ENCODE results near the gene CLIP1. TPM values are rescaled to one million over a fixed set of nuclear protein-coding genes. Genes with fewer than 3 reads are reported as not detected.

Gene CLIP1
- total RNA-seq, 1 donor from 2014 or later = 50.8 TPM

DNA sequence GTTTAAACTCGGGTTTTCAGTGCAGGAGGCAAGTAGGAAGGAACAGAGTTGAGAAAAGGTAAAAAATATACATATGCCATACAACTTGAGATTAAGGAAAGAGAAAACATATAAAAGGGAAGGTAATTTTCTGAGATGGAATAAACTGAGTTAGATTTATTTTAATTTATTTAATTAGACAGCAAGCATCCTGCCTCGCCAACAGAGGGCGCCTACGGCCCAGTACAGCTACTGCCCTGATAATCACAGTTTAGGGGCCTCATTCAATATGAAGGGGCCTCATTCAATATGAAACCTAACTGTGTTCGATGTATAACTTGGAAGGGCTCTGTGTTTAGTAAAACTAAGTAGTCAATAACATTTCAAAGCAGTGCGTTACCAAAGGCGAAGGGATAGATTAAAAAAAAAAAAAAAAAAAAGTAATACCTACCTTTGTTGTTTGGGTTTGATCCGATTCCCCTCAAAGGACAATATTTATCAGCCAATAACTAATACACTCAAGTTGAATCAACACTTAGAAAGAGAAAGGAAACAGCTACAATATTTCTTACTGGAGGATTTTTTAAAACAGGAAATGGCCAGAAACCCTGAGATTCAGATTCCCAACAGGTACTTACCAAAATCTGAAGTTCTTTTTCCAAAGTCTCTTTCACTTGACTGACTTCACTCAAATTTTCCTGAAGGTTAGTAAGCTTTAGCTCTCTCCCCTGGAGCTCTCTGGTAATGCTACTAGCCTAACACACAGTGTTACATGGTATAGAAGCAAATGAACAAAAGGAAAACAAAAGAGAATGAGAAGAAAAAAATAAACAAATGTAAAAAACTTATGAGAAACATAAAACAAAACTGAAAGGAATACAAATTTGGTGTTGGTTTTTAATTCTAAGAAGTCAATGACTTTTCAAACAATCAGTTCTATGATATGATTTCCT is 86.2 kb downstream of the CLIP1 start:
- no peaks in the 10 kb centered on the region for H3K27me3 Mint-ChIP-seq (ENCODE audit: insufficient read depth, low read depth)
- DNase-seq (ENCODE audit: low spot score) = peak; percentile 52
- H3K9ac ChIP-seq = no peak overlapping the region
- no peaks in the 10 kb centered on the region for H3K27me3 ChIP-seq
- H3K4me3 ChIP-seq = no peak overlapping the region
- H3K4me1 ChIP-seq = no peaks in the 10 kb centered on the region
- H3K36me3 Mint-ChIP-seq = peaks cover 19% of the 10 kb centered on the region
- H3K4me1 Mint-ChIP-seq = no peaks in the 10 kb centered on the region
- peaks cover 8% of the 10 kb centered on the region for H3F3A ChIP-seq (ENCODE audit: low read depth)
- peak overlapping the region; percentile 46 for H3K27ac ChIP-seq
- TF ChIP-seq EZH2 (IDR thresholded peaks at IDR 0.05) (no peak), EZH2phosphoT487 (IDR thresholded peaks at IDR 0.05) (no peak)
- TF ChIP-seq, protein P1, sequence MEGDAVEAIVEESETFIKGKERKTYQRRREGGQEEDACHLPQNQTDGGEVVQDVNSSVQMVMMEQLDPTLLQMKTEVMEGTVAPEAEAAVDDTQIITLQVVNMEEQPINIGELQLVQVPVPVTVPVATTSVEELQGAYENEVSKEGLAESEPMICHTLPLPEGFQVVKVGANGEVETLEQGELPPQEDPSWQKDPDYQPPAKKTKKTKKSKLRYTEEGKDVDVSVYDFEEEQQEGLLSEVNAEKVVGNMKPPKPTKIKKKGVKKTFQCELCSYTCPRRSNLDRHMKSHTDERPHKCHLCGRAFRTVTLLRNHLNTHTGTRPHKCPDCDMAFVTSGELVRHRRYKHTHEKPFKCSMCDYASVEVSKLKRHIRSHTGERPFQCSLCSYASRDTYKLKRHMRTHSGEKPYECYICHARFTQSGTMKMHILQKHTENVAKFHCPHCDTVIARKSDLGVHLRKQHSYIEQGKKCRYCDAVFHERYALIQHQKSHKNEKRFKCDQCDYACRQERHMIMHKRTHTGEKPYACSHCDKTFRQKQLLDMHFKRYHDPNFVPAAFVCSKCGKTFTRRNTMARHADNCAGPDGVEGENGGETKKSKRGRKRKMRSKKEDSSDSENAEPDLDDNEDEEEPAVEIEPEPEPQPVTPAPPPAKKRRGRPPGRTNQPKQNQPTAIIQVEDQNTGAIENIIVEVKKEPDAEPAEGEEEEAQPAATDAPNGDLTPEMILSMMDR (IDR thresholded peaks at IDR 0.05) = peak; percentile 77
- H3K79me2 ChIP-seq (ENCODE audit: low read depth) = no peaks in the 10 kb centered on the region
- no peak overlapping the region for H3K27ac Mint-ChIP-seq
- H3K4me2 ChIP-seq = no peak overlapping the region
- no peaks in the 10 kb centered on the region for H3K9me3 Mint-ChIP-seq
- no peak overlapping the region for H3K4me3 Mint-ChIP-seq
- no peaks in the 10 kb centered on the region for H3K9me3 ChIP-seq (ENCODE audit: low read depth)
- H4K20me1 ChIP-seq (ENCODE audit: low read depth) = no peaks in the 10 kb centered on the region
- H2AFZ ChIP-seq (replicated peaks) = no peak overlapping the region
- H3K36me3 ChIP-seq = peaks cover 3% of the 10 kb centered on the region

DNA sequence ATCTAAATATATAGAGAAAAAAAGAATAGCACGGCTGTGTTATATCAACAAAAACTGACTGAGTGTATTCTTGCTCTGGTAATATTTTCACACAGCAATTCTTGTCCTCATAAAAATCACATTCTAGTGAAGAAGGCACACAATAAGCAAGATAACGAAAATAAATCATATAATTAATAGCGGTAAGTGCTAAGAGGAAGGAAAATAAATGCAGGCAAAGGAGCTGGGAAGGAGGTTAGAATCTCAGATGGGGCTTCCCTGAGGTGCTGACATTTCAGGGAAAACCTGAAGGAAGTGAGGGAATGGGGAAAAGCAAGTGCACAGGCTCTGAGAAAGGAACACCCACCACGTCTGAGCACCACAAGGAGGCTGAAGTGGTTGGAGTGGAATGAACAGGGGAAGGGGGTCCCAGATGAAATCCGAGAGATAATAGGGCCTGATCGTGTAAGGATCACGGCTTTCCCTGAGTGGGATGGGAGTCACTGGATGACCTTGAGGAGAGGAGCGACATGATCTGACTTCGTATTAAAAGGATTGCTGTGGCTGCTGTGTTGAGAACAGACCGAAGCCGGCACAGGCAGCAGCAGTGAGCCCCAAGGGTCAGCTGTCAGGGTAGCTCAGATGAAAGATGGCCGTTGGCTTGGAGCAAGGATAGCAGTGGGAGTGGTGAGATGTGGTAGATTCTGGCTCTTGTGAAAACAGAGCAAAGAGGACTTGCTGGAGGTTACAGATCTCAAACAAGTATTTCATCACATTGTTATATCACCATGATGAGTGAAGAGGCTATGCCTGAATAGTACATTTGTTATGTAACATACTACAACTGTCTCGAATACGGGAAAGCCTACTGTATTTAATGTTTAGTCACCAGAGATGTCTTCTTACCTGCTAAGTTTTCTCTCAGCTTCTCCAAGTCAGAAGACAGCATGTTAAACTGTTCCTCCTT is 89.1 kb downstream of the CLIP1 start:
- no peaks in the 10 kb centered on the region for H3K27me3 ChIP-seq
- peaks cover 3% of the 10 kb centered on the region for H3K36me3 ChIP-seq
- no peaks in the 10 kb centered on the region for H3K79me2 ChIP-seq (ENCODE audit: low read depth)
- H3F3A ChIP-seq (ENCODE audit: low read depth) = peaks cover 8% of the 10 kb centered on the region
- H2AFZ ChIP-seq (replicated peaks) = no peak overlapping the region
- H3K27ac Mint-ChIP-seq = peak overlapping the region; percentile 65
- TF ChIP-seq, protein P1 (IDR thresholded peaks at IDR 0.05) = no peak
- TF ChIP-seq EZH2phosphoT487 (IDR thresholded peaks at IDR 0.05) (no peak), EZH2 (IDR thresholded peaks at IDR 0.05) (no peak)
- no peak overlapping the region for H3K27ac ChIP-seq
- no peak overlapping the region for H3K9ac ChIP-seq
- no peaks in the 10 kb centered on the region for H4K20me1 ChIP-seq (ENCODE audit: low read depth)
- no peaks in the 10 kb centered on the region for H3K4me1 Mint-ChIP-seq
- H3K4me3 ChIP-seq = no peak overlapping the region
- H3K4me1 ChIP-seq = no peaks in the 10 kb centered on the region
- peaks cover 8% of the 10 kb centered on the region for H3K36me3 Mint-ChIP-seq
- no peaks in the 10 kb centered on the region for H3K9me3 ChIP-seq (ENCODE audit: low read depth)
- H3K9me3 Mint-ChIP-seq = no peaks in the 10 kb centered on the region
- H3K4me2 ChIP-seq = no peak overlapping the region
- H3K4me3 Mint-ChIP-seq = no peak overlapping the region
- peaks cover 2% of the 10 kb centered on the region for H3K27me3 Mint-ChIP-seq (ENCODE audit: insufficient read depth, low read depth)
- no peak for DNase-seq (ENCODE audit: low spot score)

DNA sequence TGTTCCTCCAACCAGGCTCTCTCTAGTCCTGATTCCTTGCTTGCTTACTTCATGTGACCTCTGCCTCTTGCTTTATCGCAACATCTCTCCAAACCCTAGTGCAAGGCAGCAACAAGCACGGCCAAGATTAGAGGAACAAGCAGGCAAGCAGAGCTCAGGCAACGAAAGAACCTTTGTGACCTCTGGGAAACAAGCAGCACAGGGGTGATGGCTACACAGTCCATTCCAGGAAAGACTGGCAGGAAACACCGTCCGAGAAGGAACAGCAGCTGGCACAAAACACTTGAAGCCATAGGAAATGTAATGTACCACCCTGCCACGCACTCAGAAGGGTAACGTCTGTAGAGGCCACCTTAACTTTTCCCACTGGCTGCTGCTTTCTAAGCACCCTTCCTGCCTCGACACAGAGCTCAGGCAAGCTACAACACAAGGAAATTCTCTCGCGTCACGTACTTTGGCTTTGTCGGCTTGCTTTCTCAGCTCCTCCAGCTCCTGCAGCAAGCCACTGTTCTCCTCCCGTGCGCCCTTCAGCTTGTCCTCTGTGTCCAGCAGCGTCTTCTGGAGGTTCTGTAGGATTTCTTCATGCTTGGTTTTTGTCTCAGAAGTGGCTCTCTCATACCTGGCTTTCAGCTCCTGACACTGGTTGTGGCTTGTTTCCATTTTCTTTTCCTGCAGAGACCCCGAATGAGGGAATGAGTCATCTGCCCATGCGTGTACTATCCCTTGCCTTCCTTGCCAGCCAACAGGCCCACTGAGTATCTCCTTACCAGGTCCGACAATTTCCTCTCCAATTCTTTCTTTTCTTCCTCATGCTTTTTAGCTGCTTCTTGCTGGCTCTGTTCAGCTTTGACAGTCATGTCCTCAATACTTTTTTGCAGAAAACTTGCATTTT is 94.7 kb downstream of the CLIP1 start:
- H3K36me3 Mint-ChIP-seq = peaks cover 25% of the 10 kb centered on the region
- no peak overlapping the region for H3K27ac Mint-ChIP-seq
- Histone ChIP-seq H3K4me3 (no peak overlapping the region), H3K4me1 (no peaks in the 10 kb centered on the region), H3K9ac (no peak overlapping the region), H2AFZ (replicated peaks) (no peak overlapping the region), H3K79me2 (ENCODE audit: low read depth) (no peaks in the 10 kb centered on the region), H3F3A (ENCODE audit: low read depth) (no peaks in the 10 kb centered on the region), H3K27ac (no peak overlapping the region), H3K9me3 (ENCODE audit: low read depth) (no peaks in the 10 kb centered on the region), H3K27me3 (no peaks in the 10 kb centered on the region), H3K36me3 (no peaks in the 10 kb centered on the region), H4K20me1 (ENCODE audit: low read depth) (no peaks in the 10 kb centered on the region), H3K4me2 (no peak overlapping the region)
- TF ChIP-seq, protein P1 (IDR thresholded peaks at IDR 0.05) = no peak
- H3K27me3 Mint-ChIP-seq (ENCODE audit: insufficient read depth, low read depth) = peaks cover 2% of the 10 kb centered on the region
- no peaks in the 10 kb centered on the region for H3K4me1 Mint-ChIP-seq
- no peaks in the 10 kb centered on the region for H3K9me3 Mint-ChIP-seq
- no peak for DNase-seq (ENCODE audit: low spot score)
- H3K4me3 Mint-ChIP-seq = no peak overlapping the region

Data from neural progenitor cell (in vitro differentiated cells).